Psoas muscle (tissue), 7 donors: ENCODE results near the gene CCR5AS.
"Not testable (repeated sequence)": the region's sequence is repeated elsewhere in the genome, so short reads cannot be mapped to it uniquely, and the experiment has no call there.

Source experiments
- ATAC-seq, 4 donors: fragments of 200-7000 bp; cut with Tn5 transposase; one replicate each; pipeline ENCODE4 v1.9.1; 2020; ENCODE audit warnings: moderate library complexity in 3 of 4, mild to moderate bottlenecking in 2 of 4
- DNase-seq, 2 donors: peaks; one replicate each; pipeline ENCODE4 v3.0.0-alpha.2; 2020
- H3K27ac ChIP-seq: fragments of 200-600 bp; one replicate; pipeline ENCODE4 v1.8.0; 2022
- H3K27me3 ChIP-seq, 3 donors: fragments of 200-600 bp in 1 of 3; one replicate each; pipeline versions ENCODE4 v1.6.1 to v1.8.0; 2013 to 2022; ENCODE audit warnings: low read length in 2 of 3, mild to moderate bottlenecking in 2 of 3, moderate library complexity in 1 of 3; ENCODE audit not compliant: insufficient read depth in 3 of 3
- H3K36me3 ChIP-seq, 2 donors: fragments of 200-600 bp in 1 of 2; one replicate each; pipeline versions ENCODE4 v1.6.1 to v1.8.0; 2013 to 2022; ENCODE audit warnings: low read depth in 1 of 2, mild to moderate bottlenecking in 1 of 2, moderate library complexity in 1 of 2; ENCODE audit not compliant: insufficient read depth in 1 of 2
- H3K4me1 ChIP-seq: fragments of 200-600 bp; one replicate; pipeline ENCODE4 v1.8.0; 2022
- H3K4me3 ChIP-seq: fragments of 200-600 bp; one replicate; pipeline ENCODE4 v1.8.0; 2022; ENCODE audit warnings: mild to moderate bottlenecking
- H3K9me3 ChIP-seq: fragments of 200-600 bp; one replicate; pipeline ENCODE4 v1.8.0; 2022
- CTCF ChIP-seq: fragments of 200-600 bp; IDR thresholded peaks from one replicate; pipeline ENCODE4 v1.8.0; 2022; ENCODE audit warnings: antibody characterized with exemption
- WGBS, 3 donors: extraction: QIAGEN DNeasy Blood & Tissue Kit; methylation state at CpG; one replicate each; pipeline versions ENCODE4 v1.1.6 to v1.1.7; 2013; 5-methylcytosine and 5-hydroxymethylcytosine counted together
- intact Hi-C, 2 donors: fragments of 100-400 bp; cut with DNase I; formaldehyde crosslinking; loops; one replicate each; pipeline versions ENCODE4 v1.11.0 to v1.14.2; 2022
- donor health status: healthy with polysubstance abuse.
- donor health status: DM: no; HTN: no; CAD: no; lungs with moderate emphysema.
- donor health status: Bipolar disorder and iron deficiency.
- donor health status: healthy.
- donor health status: DM: yes; HTN: yes; CAD: no.
- donor health status: DM: no; HTN: no; CAD: no.
- donor health status: DM: yes; HTN: yes; CAD: no.

The CCR5AS gene

GRCh38 chr3:46435081-46435726, 28.3 kb upstream of the CCR5AS start:
- WGBS, 3 donors, result 81 to 90% (median 90%) methylated on average over 3 of the region's 3 CpGs
- no peaks in the 10 kb centered on the region for H3K36me3 ChIP-seq
- no peak overlapping the region for H3K4me3 ChIP-seq
- intact Hi-C loops, result no loop called here
- no peak for TF ChIP-seq CTCF
- H3K4me1 ChIP-seq, result no peaks in the 10 kb centered on the region
- peaks cover 7% of the 10 kb centered on the region for H3K9me3 ChIP-seq
- H3K27me3 ChIP-seq, result no peaks in the 10 kb centered on the region
- ATAC-seq (no peak), DNase-seq (no peak)
- H3K27ac ChIP-seq, result no peak overlapping the region

DNA sequence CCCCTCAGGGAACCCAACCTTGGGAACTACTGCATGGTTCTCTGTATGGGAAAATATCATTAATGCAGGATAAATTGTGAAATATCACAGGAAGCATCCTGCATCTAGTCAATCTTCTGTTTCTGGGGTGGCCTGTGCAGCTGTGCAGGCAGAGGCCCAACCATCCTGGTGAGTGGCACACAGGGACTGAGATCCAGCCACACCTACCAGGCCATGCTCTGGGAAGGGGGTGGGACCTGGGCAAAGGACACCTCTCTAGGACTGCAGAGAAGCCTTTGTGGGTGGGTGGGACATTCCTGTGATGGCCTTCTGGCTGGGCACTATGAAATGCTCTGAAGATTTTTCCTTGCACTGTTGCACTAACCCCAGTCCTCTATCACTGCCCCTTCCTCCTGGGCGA, 27.0 kb upstream of the CCR5AS start:
- no peak for TF ChIP-seq CTCF
- 93 to 100% (median 98%) methylated on average over 1 of the region's 1 CpG for WGBS, 3 donors
- Histone ChIP-seq H3K27ac (no peak overlapping the region), H3K4me3 (no peak overlapping the region), H3K4me1 (no peaks in the 10 kb centered on the region), H3K9me3 (peaks cover 7% of the 10 kb centered on the region), H3K36me3 (no peaks in the 10 kb centered on the region), H3K27me3 (no peaks in the 10 kb centered on the region)
- DNase-seq (no peak), ATAC-seq (no peak)
- intact Hi-C loops, result no loop called here

- intact Hi-C loops, DNase-seq, H3K9me3 ChIP-seq, H3K27ac ChIP-seq, H3K36me3 ChIP-seq, H3K4me3 ChIP-seq, H3K27me3 ChIP-seq, ATAC-seq, H3K4me1 ChIP-seq: not testable (repeated sequence)
- WGBS, 3 donors, result 70 to 90% (median 85%) methylated on average over 4 of the region's 4 CpGs
Observed at GRCh38 chr3:46433118-46433517, 26.3 kb upstream of the CCR5AS start.

DNA sequence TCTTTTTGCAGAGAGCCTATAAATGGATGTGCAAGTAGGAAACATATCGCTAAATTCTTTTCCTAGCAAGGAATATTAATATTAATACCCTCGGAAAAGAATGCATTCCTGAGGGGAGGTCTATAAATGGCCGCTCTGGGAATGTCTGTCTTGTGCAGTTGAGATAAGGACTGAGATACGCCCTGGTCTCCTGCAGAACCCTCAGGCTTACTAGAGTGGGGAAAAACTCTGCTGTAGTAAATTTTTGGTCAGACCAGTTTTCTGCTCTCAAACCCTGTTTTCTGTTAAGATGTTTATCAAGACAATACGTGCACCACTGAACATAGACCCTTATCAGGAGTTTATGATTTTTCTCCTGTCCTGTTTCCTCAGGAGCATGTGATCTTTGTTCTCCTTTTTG, 25.0 kb upstream of the CCR5AS start:
- H3K27ac ChIP-seq, DNase-seq, ATAC-seq, H3K4me3 ChIP-seq, intact Hi-C loops, H3K4me1 ChIP-seq, H3K27me3 ChIP-seq, H3K36me3 ChIP-seq, H3K9me3 ChIP-seq: not testable (repeated sequence)
- 91 to 93% (median 93%) methylated on average over 5 of the region's 5 CpGs for WGBS, 3 donors

DNA sequence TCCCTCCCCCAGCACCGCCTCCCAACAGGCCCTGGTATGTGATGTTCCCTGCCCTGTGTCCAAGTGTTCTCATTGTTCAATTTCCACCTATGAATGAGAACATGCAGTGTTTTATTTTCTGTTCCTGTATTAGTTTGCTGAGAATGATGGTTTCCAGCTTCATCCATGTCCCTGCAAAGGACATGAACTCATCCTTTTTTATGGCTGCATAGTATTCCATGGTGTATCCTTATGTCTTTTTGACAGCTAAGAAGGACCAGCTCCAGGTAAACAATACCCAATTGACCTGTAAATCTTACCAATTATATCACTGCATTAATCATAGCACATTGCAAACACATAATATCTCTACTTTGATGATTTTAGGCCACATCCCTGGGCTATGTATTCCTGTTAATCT, 24.0 kb upstream of the CCR5AS start:
- H3K36me3 ChIP-seq, H3K4me1 ChIP-seq, ATAC-seq, H3K9me3 ChIP-seq, H3K4me3 ChIP-seq, intact Hi-C loops, H3K27ac ChIP-seq, DNase-seq, H3K27me3 ChIP-seq: not testable (repeated sequence)
- 98 to 100% (median 100%) methylated on average over 1 of the region's 1 CpG for WGBS, 3 donors

DNA sequence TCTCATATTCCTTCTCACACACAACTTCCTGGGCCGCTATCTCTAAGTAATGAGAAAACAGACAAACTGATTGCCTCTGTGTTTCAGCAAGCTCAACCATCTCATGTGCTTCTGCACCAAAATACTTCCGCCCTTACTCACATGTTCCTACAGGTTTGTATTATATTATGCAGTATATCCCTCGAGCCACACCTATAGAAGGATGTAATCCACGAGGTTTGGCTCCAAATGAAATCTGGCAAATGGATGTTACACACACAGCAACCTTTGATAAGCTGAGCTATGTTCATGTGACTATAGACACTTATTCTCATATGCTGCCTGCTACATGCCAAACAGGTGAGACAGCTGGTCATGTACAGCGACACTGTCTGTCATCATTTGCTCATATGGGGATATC, 22.8 kb upstream of the CCR5AS start:
- Histone ChIP-seq H3K9me3 (peaks cover 7% of the 10 kb centered on the region), H3K27ac (no peak overlapping the region), H3K36me3 (no peaks in the 10 kb centered on the region), H3K4me1 (no peaks in the 10 kb centered on the region), H3K4me3 (no peak overlapping the region), H3K27me3 (no peaks in the 10 kb centered on the region)
- intact Hi-C loops, result no loop called here
- TF ChIP-seq CTCF, result no peak
- DNase-seq (no peak), ATAC-seq (no peak)
- 84 to 88% (median 87%) methylated on average over 5 of the region's 5 CpGs for WGBS, 3 donors
